ENCODE measurements around the gene LRRC8D. TPM values are rescaled to one million over a fixed set of nuclear protein-coding genes. Genes with fewer than 3 reads are reported as not detected.

Gene LRRC8D
- total and polyA plus RNA-seq, 2 of the 4 experiments (the other 2 are of a cell fraction), result 34.1 to 35.3 TPM

DNA sequence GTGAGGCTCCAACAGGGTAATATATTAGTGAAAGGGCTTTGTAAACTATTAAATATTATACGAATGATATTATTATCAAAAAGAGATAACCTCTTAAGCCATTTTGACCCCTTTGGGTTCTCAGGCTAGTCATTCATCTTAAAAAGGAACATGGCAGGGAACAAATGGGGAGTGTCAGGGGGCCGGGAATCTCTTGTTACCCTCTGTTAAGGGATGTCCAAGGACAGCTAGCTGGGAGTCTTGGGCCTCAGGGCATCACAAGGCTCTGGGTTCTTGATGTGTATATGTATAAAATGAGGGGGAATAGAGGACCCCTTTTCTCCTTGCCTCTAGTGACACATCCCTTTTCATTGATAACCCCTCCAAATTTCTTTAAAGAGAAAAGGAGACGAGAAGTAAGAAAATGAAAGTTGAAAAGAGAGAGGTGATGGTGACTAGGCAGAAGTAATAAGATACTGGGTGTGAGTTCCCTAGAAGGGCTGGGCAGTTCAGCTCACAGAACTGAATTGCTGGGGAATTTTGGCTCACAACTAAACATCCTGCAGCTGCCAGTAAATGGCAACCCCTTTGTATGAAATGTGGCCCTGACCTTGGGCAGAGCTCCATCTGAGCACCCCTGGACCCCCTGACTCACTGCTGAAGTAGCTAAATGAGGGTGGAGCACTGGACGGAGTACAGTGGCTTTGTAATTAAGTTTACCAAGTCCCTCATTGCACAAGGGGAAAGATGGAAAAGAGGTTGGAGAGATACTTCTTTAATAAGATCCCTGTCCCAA is 154.1 kb downstream of the LRRC8D start:
- no TSS peak for BruUV-seq (replicated peaks)
- peak overlapping the region; percentile 78 for H2BK120ac ChIP-seq (ENCODE audit: low read depth, low read length)
- no peaks in the 10 kb centered on the region for H3K27me3 ChIP-seq (ENCODE audit: control insufficient read depth, insufficient read depth, low read length)
- WGBS, 2 experiments (ENCODE audit: extremely low coverage in 2 of 2, insufficient read length in 1 of 2), result 0% methylated on average over 1 of the region's 4 CpGs; no CpG with 5 or more reads in 1 of the 2 experiments
- H3K4me1 ChIP-seq (ENCODE audit: control insufficient read depth, insufficient read depth, low read length), result peaks cover 15% of the 10 kb centered on the region
- peak overlapping the region; percentile 36; the same call in 1 of the 2 replicates for H3K56ac ChIP-seq (ENCODE audit: extremely low read depth, insufficient read depth, low read length)
- H4K20me1 ChIP-seq (ENCODE audit: insufficient read depth, low read length), result no peaks in the 10 kb centered on the region
- H2AFZ ChIP-seq (replicated peaks; ENCODE audit: low read length, poor library complexity), result peak overlapping the region; percentile 80
- no peaks in the 10 kb centered on the region for H3K9me3 ChIP-seq (ENCODE audit: control insufficient read depth, insufficient read depth, low read length)
- CTCF ChIA-PET, result interaction anchor here (0.8 to 1.4 kb wide), 3 partner anchors 64 to 170 kb away, joined by 3 read pairs; no protein-coding TSS in a partner anchor
- H3K4ac ChIP-seq (ENCODE audit: low read depth, low read length), result peak overlapping the region; percentile 10
- H2BK15ac ChIP-seq (ENCODE audit: low read depth, low read length), result peak overlapping the region; percentile 51; the same call in 2 of the 3 replicates
- peak overlapping the region; percentile 53 for H3K18ac ChIP-seq (ENCODE audit: low read depth, low read length)
- H2AK5ac ChIP-seq (ENCODE audit: low read depth, low read length), result peak overlapping the region; percentile 81; the same call in 1 of the 2 replicates
- H2BK5ac ChIP-seq (ENCODE audit: low read depth, low read length, poor library complexity, severe bottlenecking), result peak overlapping the region; percentile 67
- peak; percentile 40; the same call in 1 of the 2 replicates for TF ChIP-seq CEBPB (IDR thresholded peaks at IDR 0.05; ENCODE audit: low read depth, low read length)
- TF ChIP-seq SMC3 (IDR thresholded peaks at IDR 0.05; ENCODE audit: low read depth, low read length), result no peak
- peak; percentile 52; the same call in 1 of the 2 replicates for TF ChIP-seq NFE2L2 (IDR thresholded peaks at IDR 0.05; ENCODE audit: low read depth, low read length)
- no peak overlapping the region for H3K23ac ChIP-seq (ENCODE audit: low read depth, low read length)
- peak; percentile 80 for DNase-seq
- H4K8ac ChIP-seq (ENCODE audit: low read depth in 2 of 2, low read length in 2 of 2), result peak overlapping the region; percentile 15 to 87; a peak in 3 of 4 replicates
- POLR2A ChIA-PET (ENCODE audit: unreplicated experiment), result no interaction called here
- peak overlapping the region; percentile 60 for H4K5ac ChIP-seq (ENCODE audit: low read depth, low read length)
- intact Hi-C loops (cut with micrococcal nuclease), result no loop called here
- peak overlapping the region; percentile 67 for H2BK20ac ChIP-seq (ENCODE audit: low read depth, low read length)
- dilution Hi-C loops (cut with HindIII; ENCODE audit: low sequenced_read_pairs, unreplicated experiment), result no loop called here
- peak overlapping the region; percentile 67 for H3K4me2 ChIP-seq (ENCODE audit: low read depth, low read length)
- H3K9ac ChIP-seq (ENCODE audit: low read depth, low read length), result 0 out of 2 replicates have a peak overlapping the region, but pooled peaks have one; percentile 1
- H4K91ac ChIP-seq (ENCODE audit: insufficient read depth, low read depth, low read length), result peak overlapping the region; percentile 42
- H3K14ac ChIP-seq (replicated peaks; ENCODE audit: low read depth, low read length), result peak overlapping the region; percentile 75
- no peak overlapping the region for H2AK9ac ChIP-seq (replicated peaks; ENCODE audit: low read depth, low read length, poor library complexity)
- in situ Hi-C loops (cut with MboI; ENCODE audit: low sequenced_read_pairs), result loop anchor here (25.0 kb wide), 1 partner anchor 488 kb away; no protein-coding TSS in a partner anchor
- no peak overlapping the region for H3K4me3 ChIP-seq (ENCODE audit: insufficient read depth, low read depth, low read length)
- H3K79me1 ChIP-seq (ENCODE audit: low read depth in 1 of 2, low read length in 2 of 2), result no peaks in the 10 kb centered on the region
- peak; percentile 80 for ATAC-seq (ENCODE audit: low read depth)
- H3K9me1 ChIP-seq (ENCODE audit: insufficient read depth, low read length), result peaks cover 10% of the 10 kb centered on the region
- no peaks in the 10 kb centered on the region for H3K36me3 ChIP-seq (ENCODE audit: control insufficient read depth, insufficient read depth, low read length)
- peak overlapping the region; percentile 71; the same call in 1 of the 2 replicates for H3K27ac ChIP-seq (ENCODE audit: insufficient read depth, low read length)
